HepG2 (cell line): ENCODE measurements around the gene CARD19. TPM values are rescaled to one million over a fixed set of nuclear protein-coding genes. Genes with fewer than 3 reads are reported as not detected.

Experiments used
- ATAC-seq: fragments of 200-7000 bp; cut with Tn5 transposase; 3 replicates; pipeline ENCODE4 v1.9.1; 2020; ENCODE audit warnings: mild to moderate bottlenecking, moderate library complexity
- BruUV-seq: library from RNA; stranded (reverse); fragments of 400-500 nt; replicated peaks from 2 replicates; lab custom pipeline; 2021; lab: Mats Ljungman, UMichigan
- CTCF ChIA-PET: fragments of 300-600 bp; formaldehyde crosslinking; extraction: SDS; loops from one replicate; lab custom pipeline; 2021; ENCODE audit warnings: low total read pairs, inconsistent platforms, low intra/inter-chr PET ratio; lab: Yijun Ruan, JAX
- POLR2A ChIA-PET: fragments of 350-600 bp; sonication (Branson Sonifier 250); formaldehyde crosslinking; loops from one replicate; lab custom pipeline; 2020; ENCODE audit warnings: antibody characterized with exemption, inconsistent platforms; lab: Yijun Ruan, JAX
- DNase-seq: peaks from one replicate; pipeline ENCODE4 v3.0.0-alpha.2; 2015; ENCODE audit warnings: low spot score
- FAIRE-seq: peaks from 3 replicates; lab custom pipeline; 2011; peaks lifted over from hg19 to GRCh38; lab: Jason Lieb, UNC
- H2AFZ ChIP-seq: one replicate; pipeline ENCODE4 v1.6.1; 2011; ENCODE audit warnings: low read length, inconsistent platforms
- H3K27ac ChIP-seq: fragments of 300-600 bp; 3 replicates; pipeline ENCODE4 v1.8.0; 2011; ENCODE audit warnings: mixed run types, mild to moderate bottlenecking, mixed read lengths, low read length, inconsistent platforms; ENCODE audit not compliant: insufficient read depth; ENCODE audit errors: extremely low read length
- H3K27me3 ChIP-seq, 2 experiments: fragments of 200-600 bp in 1 of 2; 2 replicates in 1 of 2; 3 replicates in 1 of 2; pipeline versions ENCODE4 v1.6.0 to v1.8.0; 2011; ENCODE audit warnings: low read length in 2 of 2, mild to moderate bottlenecking in 2 of 2, moderate library complexity in 2 of 2, inconsistent platforms in 1 of 2; ENCODE audit not compliant: insufficient read depth in 2 of 2, control insufficient read depth in 1 of 2
- H3K36me3 ChIP-seq, 2 experiments: fragments of 200-600 bp in 1 of 2; replicated peaks in 1 of 2; 2 replicates in 1 of 2; 3 replicates in 1 of 2; pipeline versions ENCODE4 v1.5.1 to v1.8.0; 2011; ENCODE audit warnings: low read length in 2 of 2, inconsistent platforms in 1 of 2; ENCODE audit not compliant: insufficient read depth in 2 of 2, control insufficient read depth in 1 of 2
- H3K4me1 ChIP-seq: 2 replicates; pipeline ENCODE4 v1.5.1; 2012; ENCODE audit warnings: low read length, inconsistent platforms; ENCODE audit not compliant: insufficient read depth
- H3K4me2 ChIP-seq: 2 replicates; pipeline ENCODE4 v1.6.0; 2011; ENCODE audit warnings: low read depth, low read length, inconsistent platforms
- H3K4me3 ChIP-seq, 3 experiments: fragments of 200-600 bp in 1 of 3; sonication (generic), shearing (Covaris generic) in 1 of 3; replicated peaks in 1 of 3; 2 replicates each; pipeline ENCODE4 v1.5.1; 2011 to 2016; ENCODE audit warnings: low read length in 3 of 3, inconsistent platforms in 2 of 3, low read depth in 2 of 3, mild to moderate bottlenecking in 2 of 3, control low read depth in 1 of 3, mixed read lengths in 1 of 3; ENCODE audit not compliant: insufficient read depth in 1 of 3
- H3K79me2 ChIP-seq: one replicate; pipeline ENCODE4 v1.6.1; 2011; ENCODE audit warnings: low read length, inconsistent platforms; ENCODE audit not compliant: insufficient read depth
- H3K9ac ChIP-seq: 2 replicates; pipeline ENCODE4 v1.6.0; 2011; ENCODE audit warnings: mild to moderate bottlenecking, low read depth, low read length, inconsistent platforms; ENCODE audit not compliant: insufficient read depth
- H3K9me3 ChIP-seq: 2 replicates; pipeline ENCODE4 v1.5.1; 2012; ENCODE audit warnings: mild to moderate bottlenecking, low read length
- H4K20me1 ChIP-seq: 2 replicates; pipeline ENCODE4 v1.6.0; 2011; ENCODE audit warnings: inconsistent platforms, mild to moderate bottlenecking, low read length, moderate library complexity; ENCODE audit not compliant: insufficient read depth
- GRHL1 ChIP-seq: sonication (generic); formaldehyde crosslinking; conservative IDR thresholded peaks from 2 replicates; pipeline ENCODE4 v1.8.0; 2022; ENCODE audit warnings: missing genetic modification reagents
- KMT2B ChIP-seq: IDR thresholded peaks from 2 replicates; pipeline ENCODE4 v1.6.1; 2016; ENCODE audit warnings: missing genetic modification reagents, missing compliant biosample characterization
- MAFF ChIP-seq: IDR thresholded peaks from 2 replicates; pipeline ENCODE4 v1.6.1; 2011; ENCODE audit warnings: low read depth, low read length, improper control_type of control experiment
- MAFK ChIP-seq, 2 experiments: IDR thresholded peaks in 1 of 2; conservative IDR thresholded peaks in 1 of 2; 2 replicates each; pipeline ENCODE4 v1.6.1; 2011; ENCODE audit warnings: improper control_type of control experiment in 2 of 2, low read length in 2 of 2
- MED8 ChIP-seq: sonication (generic); formaldehyde crosslinking; IDR thresholded peaks from 2 replicates; pipeline ENCODE4 v1.8.1; 2023; ENCODE audit warnings: mild to moderate bottlenecking, missing genetic modification reagents; ENCODE audit not compliant: insufficient replicate concordance
- SKIL ChIP-seq: sonication (generic); formaldehyde crosslinking; IDR thresholded peaks from 2 replicates; pipeline ENCODE4 v1.8.0; 2022; ENCODE audit warnings: missing genetic modification reagents, mild to moderate bottlenecking, moderate library complexity, borderline replicate concordance
- ZNF343 ChIP-seq: sonication (generic); formaldehyde crosslinking; IDR thresholded peaks from 2 replicates; pipeline ENCODE4 v1.4.0; 2020; ENCODE audit warnings: mild to moderate bottlenecking, missing genetic modification reagents
- ZNF614 ChIP-seq: IDR thresholded peaks from 2 replicates; pipeline ENCODE4 v1.6.1; 2018; ENCODE audit warnings: missing biosample characterization, missing genetic modification reagents, inconsistent platforms, borderline replicate concordance
- ZNF878 ChIP-seq: sonication (generic); formaldehyde crosslinking; IDR thresholded peaks from 2 replicates; pipeline ENCODE4 v1.8.1; 2023; ENCODE audit warnings: mild to moderate bottlenecking, missing genetic modification reagents, moderate library complexity
- WGBS: methylation state at CpG from one replicate; pipeline ENCODE4 v1.1.6; 2017; ENCODE audit warnings: low lambda C conversion rate; 5-methylcytosine and 5-hydroxymethylcytosine counted together
- in situ Hi-C: cut with HindIII; loops from 2 replicates; pipeline ENCODE4 v1.10.0; 2017; ENCODE audit warnings: low pct_unique_long_range_greater_than_20kb; ENCODE audit not compliant: extremely low pct_ligation_motif_present
- intact Hi-C: fragments of 100-400 bp; cut with micrococcal nuclease; formaldehyde crosslinking; loops from one replicate; pipeline ENCODE4 v1.10.0; 2022; ENCODE audit not compliant: unreplicated experiment
- polyA plus RNA-seq, 8 experiments: library from polyadenylated mRNA; depleted of rRNA in 3 of 8; stranded (reverse) in 7 of 8; unstranded in 1 of 8; fragments of >200 nt; fragmentation: Illumina TruSeq in 4 of 8; extraction: Trizol in 4 of 8; gene quantifications; 2 replicates each; pipeline versions ENCODE4 v1.2.1 to v1.2.3, GENCODE V29; 2011 to 2016; ENCODE audit warnings: low read depth in 4 of 8, missing spikeins in 1 of 8, mixed read lengths in 1 of 8; ENCODE audit not compliant: insufficient read depth in 1 of 8
- total RNA-seq, 5 experiments: library from RNA; depleted of rRNA; stranded (reverse); fragments of >200 nt; fragmentation: Illumina TruSeq; extraction: Trizol; gene quantifications; 2 replicates each; pipeline ENCODE4 v1.2.3, GENCODE V29; 2016; ENCODE audit warnings: low read depth in 1 of 5

Gene CARD19
- total and polyA plus RNA-seq, 2 of the 13 experiments (the other 11 are each of a cell fraction or from before 2014, with no cell fraction given), result 18.4 to 47.2 TPM

- peaks cover 67% of the 10 kb centered on the region for H3K4me1 ChIP-seq
- H2AFZ ChIP-seq, result no peak overlapping the region
- ChIA-PET CTCF (no interaction called here), POLR2A (no interaction called here)
- H3K9me3 ChIP-seq, result no peaks in the 10 kb centered on the region
- H3K4me2 ChIP-seq, result peak overlapping the region; percentile 33
- TF ChIP-seq ZNF614 (CRISPR knock-in tag) (no peak), KMT2B (CRISPR knock-in tag) (no peak), GRHL1 (no peak)
- ATAC-seq (no peak), FAIRE-seq (no peak), DNase-seq (no peak)
- H3K27ac ChIP-seq, result no peak overlapping the region
- 27% methylated on average over 3 of the region's 5 CpGs for WGBS
- H4K20me1 ChIP-seq, result no peaks in the 10 kb centered on the region
- H3K4me3 ChIP-seq, result no peak overlapping the region
- no TSS peak for BruUV-seq
- H3K27me3 ChIP-seq, result peaks cover 10 to 39% of the 10 kb centered on the region in 2 experiments; a peak in 3 of 5 replicates
- no peaks in the 10 kb centered on the region for H3K79me2 ChIP-seq
- H3K9ac ChIP-seq, result no peak overlapping the region
- intact Hi-C loops, result no loop called here
- in situ Hi-C loops, result no loop called here
- no peaks in the 10 kb centered on the region for H3K36me3 ChIP-seq
Measured at GRCh38 chr9:93053781-93054331, 42.2 kb upstream of the CARD19 start.

GRCh38 chr9:93054758-93055704 lies 41.0 kb upstream of the CARD19 start:
- Histone ChIP-seq H3K9ac (no peak overlapping the region), H4K20me1 (no peaks in the 10 kb centered on the region), H3K36me3 (no peaks in the 10 kb centered on the region), H3K9me3 (no peaks in the 10 kb centered on the region), H3K27ac (no peak overlapping the region), H3K4me3 (no peak overlapping the region), H3K79me2 (no peaks in the 10 kb centered on the region), H2AFZ (no peak overlapping the region), H3K27me3 (peaks cover 10 to 33% of the 10 kb centered on the region in 2 experiments; a peak in 3 of 5 replicates), H3K4me2 (no peak overlapping the region), H3K4me1 (peaks cover 66% of the 10 kb centered on the region)
- CTCF ChIA-PET, result no interaction called here
- TF ChIP-seq MED8 (no peak), ZNF343 (no peak), ZNF878 (CRISPR knock-in tag) (no peak), MAFF (0 out of 2 replicates have a peak, but pooled peaks have one; percentile 16), SKIL (no peak), MAFK (conservative IDR thresholded peaks at IDR 0.05 in 1 of 2, IDR thresholded peaks at IDR 0.05 in 1 of 2; ENCODE audit: low read length in 2 of 2) (peak; percentile 49 to 56)
- WGBS, result 11% methylated on average over 10 of the region's 11 CpGs
- in situ Hi-C loops (no loop called here), intact Hi-C loops (loop anchor here (5.0 kb wide), 1 partner anchor 53 kb away; no protein-coding TSS in a partner anchor)
- DNase-seq (no peak), ATAC-seq (no peak), FAIRE-seq (no peak)
- no TSS peak for BruUV-seq
- POLR2A ChIA-PET, result no interaction called here
